Fibroblast of lung (primary cell): ENCODE results near the gene SCMH1.

Source experiments
- EZH2 ChIP-seq: IDR thresholded peaks from 2 replicates; pipeline ENCODE4 v1.5.1; 2012; ENCODE audit warnings: low read length, control low read depth, mild to moderate bottlenecking; ENCODE audit errors: missing control alignments
- TF ChIP-seq, protein P1 (sequence below), 2 donors: IDR thresholded peaks in 1 of 2; conservative IDR thresholded peaks in 1 of 2; 1 replicate in 1 of 2; 2 replicates in 1 of 2; pipeline ENCODE4 v1.5.1; 2011 to 2012; ENCODE audit warnings: low read length in 2 of 2, control low read depth in 1 of 2, inconsistent platforms in 1 of 2, low read depth in 1 of 2, mild to moderate bottlenecking in 1 of 2

DNA sequence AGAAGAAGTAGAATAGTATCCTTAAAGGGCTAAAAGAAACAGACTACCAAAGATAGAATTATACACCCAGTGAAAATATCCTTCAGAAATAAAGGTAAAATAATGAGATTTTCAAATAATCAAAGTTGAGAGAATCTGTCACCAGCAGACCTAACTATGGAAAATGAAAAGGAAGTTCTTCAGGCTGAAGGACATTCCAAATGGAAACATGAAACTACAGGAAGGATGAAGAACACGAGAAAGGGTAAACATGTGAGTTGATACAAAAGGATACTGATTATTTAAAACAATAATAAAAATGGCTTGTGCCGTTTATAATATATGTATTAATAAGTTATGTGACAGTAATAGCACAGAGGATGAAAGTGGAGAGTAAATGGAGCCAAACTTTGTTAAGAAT is 163.5 kb downstream of the SCMH1 start:
- TF ChIP-seq, protein P1, sequence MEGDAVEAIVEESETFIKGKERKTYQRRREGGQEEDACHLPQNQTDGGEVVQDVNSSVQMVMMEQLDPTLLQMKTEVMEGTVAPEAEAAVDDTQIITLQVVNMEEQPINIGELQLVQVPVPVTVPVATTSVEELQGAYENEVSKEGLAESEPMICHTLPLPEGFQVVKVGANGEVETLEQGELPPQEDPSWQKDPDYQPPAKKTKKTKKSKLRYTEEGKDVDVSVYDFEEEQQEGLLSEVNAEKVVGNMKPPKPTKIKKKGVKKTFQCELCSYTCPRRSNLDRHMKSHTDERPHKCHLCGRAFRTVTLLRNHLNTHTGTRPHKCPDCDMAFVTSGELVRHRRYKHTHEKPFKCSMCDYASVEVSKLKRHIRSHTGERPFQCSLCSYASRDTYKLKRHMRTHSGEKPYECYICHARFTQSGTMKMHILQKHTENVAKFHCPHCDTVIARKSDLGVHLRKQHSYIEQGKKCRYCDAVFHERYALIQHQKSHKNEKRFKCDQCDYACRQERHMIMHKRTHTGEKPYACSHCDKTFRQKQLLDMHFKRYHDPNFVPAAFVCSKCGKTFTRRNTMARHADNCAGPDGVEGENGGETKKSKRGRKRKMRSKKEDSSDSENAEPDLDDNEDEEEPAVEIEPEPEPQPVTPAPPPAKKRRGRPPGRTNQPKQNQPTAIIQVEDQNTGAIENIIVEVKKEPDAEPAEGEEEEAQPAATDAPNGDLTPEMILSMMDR (conservative IDR thresholded peaks at IDR 0.05 in 1 of 2, IDR thresholded peaks at IDR 0.05 in 1 of 2; ENCODE audit: low read depth in 1 of 2, low read length in 2 of 2), result no peak
- TF ChIP-seq EZH2, result no peak
